Neural cell (in vitro differentiated cells): ENCODE measurements around the gene SCUBE2. TPM values are rescaled to one million over a fixed set of nuclear protein-coding genes. Genes with fewer than 3 reads are reported as not detected.

ENCODE experiments used
- H2AFZ ChIP-seq: fragments of 200-600, 300-800 bp; sonication (generic), shearing (Covaris generic); 2 replicates; pipeline ENCODE4 v1.6.0; 2014; ENCODE audit warnings: low read depth, mild to moderate bottlenecking, antibody characterized with exemption, low read length, moderate library complexity
- H3F3A ChIP-seq: fragments of 200-600 bp; shearing (Covaris generic); 2 replicates; pipeline ENCODE4 v1.6.1; 2016; ENCODE audit warnings: mild to moderate bottlenecking, moderate library complexity, mixed read lengths, antibody characterized with exemption, low read length; ENCODE audit not compliant: insufficient read depth, poor library complexity, severe bottlenecking
- H3K27ac ChIP-seq: fragments of 200-600, 300-800 bp; sonication (generic), shearing (Covaris generic); 2 replicates; pipeline ENCODE4 v1.5.1; 2014; ENCODE audit warnings: mild to moderate bottlenecking, low read length, moderate library complexity
- H3K27me3 ChIP-seq: fragments of 300-800, 200-600 bp; sonication (generic), shearing (Covaris generic); 2 replicates; pipeline ENCODE4 v1.6.0; 2014; ENCODE audit warnings: mild to moderate bottlenecking, low read depth, low read length, moderate library complexity; ENCODE audit not compliant: insufficient read depth
- H3K36me3 ChIP-seq: fragments of 300-800, 200-600 bp; sonication (generic), shearing (Covaris generic); 2 replicates; pipeline ENCODE4 v1.5.1; 2014; ENCODE audit warnings: mild to moderate bottlenecking, antibody characterized with exemption, low read length, moderate library complexity; ENCODE audit not compliant: insufficient read depth
- H3K4me2 ChIP-seq: fragments of 300-800, 200-600 bp; sonication (generic), shearing (Covaris generic); 2 replicates; pipeline ENCODE4 v1.6.0; 2014; ENCODE audit warnings: mild to moderate bottlenecking, low read length
- H3K4me3 ChIP-seq: fragments of 300-800, 200-600 bp; sonication (generic), shearing (Covaris generic); 2 replicates; pipeline ENCODE4 v1.5.1; 2014; ENCODE audit warnings: mild to moderate bottlenecking, low read length, moderate library complexity
- H3K79me2 ChIP-seq: fragments of 200-600 bp; shearing (Covaris generic); replicated peaks from 2 replicates; pipeline ENCODE4 v1.6.0; 2014; ENCODE audit warnings: mild to moderate bottlenecking, low read length, moderate library complexity; ENCODE audit not compliant: insufficient read depth
- H3K9ac ChIP-seq: fragments of 300-800, 200-600 bp; sonication (generic), shearing (Covaris generic); 2 replicates; pipeline ENCODE4 v1.6.1; 2016; ENCODE audit warnings: mild to moderate bottlenecking, low read length, mixed read lengths
- H3K9me2 ChIP-seq: fragments of 200-600 bp; shearing (Covaris generic); 2 replicates; pipeline ENCODE4 v1.6.1; 2016; ENCODE audit warnings: mild to moderate bottlenecking, low read length, mixed read lengths; ENCODE audit not compliant: insufficient read depth
- H3K9me3 ChIP-seq: fragments of 200-600, 300-800 bp; sonication (generic), shearing (Covaris generic); 2 replicates; pipeline ENCODE4 v1.6.1; 2016; ENCODE audit warnings: mild to moderate bottlenecking, mixed run types, low read length, moderate library complexity, mixed read lengths
- H4K20me1 ChIP-seq: fragments of 200-600 bp; shearing (Covaris generic); 2 replicates; pipeline ENCODE4 v1.6.1; 2016; ENCODE audit warnings: mild to moderate bottlenecking, mixed run types; ENCODE audit not compliant: insufficient read depth
- EP300 ChIP-seq: fragments of 450-650 bp; conservative IDR thresholded peaks from 2 replicates; pipeline ENCODE4 v1.6.1; 2014; ENCODE audit warnings: antibody characterized with exemption, mild to moderate bottlenecking, moderate library complexity; ENCODE audit not compliant: poor library complexity, severe bottlenecking
- EZH2 ChIP-seq: fragments of 200-600, 300-800 bp; shearing (Covaris generic), sonication (generic); IDR thresholded peaks from 2 replicates; pipeline ENCODE4 v1.6.1; 2014; ENCODE audit warnings: antibody characterized with exemption, low read length, borderline replicate concordance, mild to moderate bottlenecking; ENCODE audit not compliant: insufficient read depth, poor library complexity, severe bottlenecking
- MXI1 ChIP-seq: fragments of 450-650 bp; conservative IDR thresholded peaks from 2 replicates; pipeline ENCODE4 v1.6.1; 2014; ENCODE audit warnings: antibody characterized with exemption, mild to moderate bottlenecking; ENCODE audit not compliant: poor library complexity, severe bottlenecking
- POLR2AphosphoS5 ChIP-seq: IDR thresholded peaks from 2 replicates; pipeline ENCODE4 v1.6.1; 2012
- RAD21 ChIP-seq: fragments of 450-650 bp; conservative IDR thresholded peaks from 2 replicates; pipeline ENCODE4 v1.6.1; 2014; ENCODE audit warnings: antibody characterized with exemption, mild to moderate bottlenecking, moderate library complexity
- SMC3 ChIP-seq: fragments of 450-650 bp; conservative IDR thresholded peaks from 2 replicates; pipeline ENCODE4 v1.6.1; 2014; ENCODE audit warnings: antibody characterized with exemption, mild to moderate bottlenecking, moderate library complexity; ENCODE audit not compliant: poor library complexity
- TAF1 ChIP-seq: IDR thresholded peaks from 2 replicates; pipeline ENCODE4 v1.6.1; 2012; ENCODE audit warnings: low read depth
- polyA plus RNA-seq: library from polyadenylated mRNA; depleted of rRNA; stranded (reverse); fragments of >200 nt; gene quantifications from 2 replicates; pipeline ENCODE4 v1.2.3, GENCODE V29; 2014
- TF ChIP-seq, protein P1 (sequence below): IDR thresholded peaks from 2 replicates; pipeline ENCODE4 v1.6.1; 2012; ENCODE audit warnings: borderline replicate concordance
- TF ChIP-seq, protein P2 (sequence below): fragments of 450-650 bp; IDR thresholded peaks from 2 replicates; pipeline ENCODE4 v1.5.1; 2014; ENCODE audit warnings: antibody characterized with exemption, mild to moderate bottlenecking, moderate library complexity; ENCODE audit not compliant: poor library complexity, severe bottlenecking

Gene SCUBE2
- polyA plus RNA-seq, 1 donor from 2014 or later, result 2.6 TPM

DNA sequence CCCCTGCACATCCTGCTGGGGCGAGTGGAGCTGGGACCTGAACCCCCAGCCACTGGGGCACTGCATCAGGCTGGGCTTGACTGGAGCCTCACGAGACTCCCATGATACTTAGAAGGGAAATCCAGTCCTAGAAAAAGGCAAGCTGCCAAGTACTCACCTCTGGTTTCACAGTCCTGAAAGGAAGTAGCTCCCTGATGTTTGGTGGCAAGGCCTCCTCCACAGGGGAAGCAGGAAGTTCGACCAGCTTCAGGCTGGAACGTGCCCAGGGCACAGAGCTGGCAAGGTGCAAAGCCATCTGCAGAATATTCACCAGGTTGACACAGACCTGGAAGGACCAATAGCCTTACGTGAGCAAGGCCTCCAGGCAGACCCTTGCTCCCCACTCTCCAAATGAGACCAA lies 60.8 kb downstream of the SCUBE2 start:
- Histone ChIP-seq H2AFZ (no peak overlapping the region), H3K9me2 (no peaks in the 10 kb centered on the region), H4K20me1 (no peaks in the 10 kb centered on the region), H3K27me3 (no peaks in the 10 kb centered on the region), H3K36me3 (no peaks in the 10 kb centered on the region), H3K9me3 (no peaks in the 10 kb centered on the region), H3K4me2 (no peak overlapping the region), H3K79me2 (no peaks in the 10 kb centered on the region), H3K9ac (no peak overlapping the region), H3F3A (no peaks in the 10 kb centered on the region), H3K4me3 (no peak overlapping the region), H3K27ac (no peak overlapping the region)
- TF ChIP-seq EZH2 (no peak), MXI1 (no peak), RAD21 (no peak), EP300 (no peak), SMC3 (no peak), TAF1 (no peak), POLR2AphosphoS5 (no peak)
- TF ChIP-seq, protein P1, sequence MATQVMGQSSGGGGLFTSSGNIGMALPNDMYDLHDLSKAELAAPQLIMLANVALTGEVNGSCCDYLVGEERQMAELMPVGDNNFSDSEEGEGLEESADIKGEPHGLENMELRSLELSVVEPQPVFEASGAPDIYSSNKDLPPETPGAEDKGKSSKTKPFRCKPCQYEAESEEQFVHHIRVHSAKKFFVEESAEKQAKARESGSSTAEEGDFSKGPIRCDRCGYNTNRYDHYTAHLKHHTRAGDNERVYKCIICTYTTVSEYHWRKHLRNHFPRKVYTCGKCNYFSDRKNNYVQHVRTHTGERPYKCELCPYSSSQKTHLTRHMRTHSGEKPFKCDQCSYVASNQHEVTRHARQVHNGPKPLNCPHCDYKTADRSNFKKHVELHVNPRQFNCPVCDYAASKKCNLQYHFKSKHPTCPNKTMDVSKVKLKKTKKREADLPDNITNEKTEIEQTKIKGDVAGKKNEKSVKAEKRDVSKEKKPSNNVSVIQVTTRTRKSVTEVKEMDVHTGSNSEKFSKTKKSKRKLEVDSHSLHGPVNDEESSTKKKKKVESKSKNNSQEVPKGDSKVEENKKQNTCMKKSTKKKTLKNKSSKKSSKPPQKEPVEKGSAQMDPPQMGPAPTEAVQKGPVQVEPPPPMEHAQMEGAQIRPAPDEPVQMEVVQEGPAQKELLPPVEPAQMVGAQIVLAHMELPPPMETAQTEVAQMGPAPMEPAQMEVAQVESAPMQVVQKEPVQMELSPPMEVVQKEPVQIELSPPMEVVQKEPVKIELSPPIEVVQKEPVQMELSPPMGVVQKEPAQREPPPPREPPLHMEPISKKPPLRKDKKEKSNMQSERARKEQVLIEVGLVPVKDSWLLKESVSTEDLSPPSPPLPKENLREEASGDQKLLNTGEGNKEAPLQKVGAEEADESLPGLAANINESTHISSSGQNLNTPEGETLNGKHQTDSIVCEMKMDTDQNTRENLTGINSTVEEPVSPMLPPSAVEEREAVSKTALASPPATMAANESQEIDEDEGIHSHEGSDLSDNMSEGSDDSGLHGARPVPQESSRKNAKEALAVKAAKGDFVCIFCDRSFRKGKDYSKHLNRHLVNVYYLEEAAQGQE, result no peak

DNA sequence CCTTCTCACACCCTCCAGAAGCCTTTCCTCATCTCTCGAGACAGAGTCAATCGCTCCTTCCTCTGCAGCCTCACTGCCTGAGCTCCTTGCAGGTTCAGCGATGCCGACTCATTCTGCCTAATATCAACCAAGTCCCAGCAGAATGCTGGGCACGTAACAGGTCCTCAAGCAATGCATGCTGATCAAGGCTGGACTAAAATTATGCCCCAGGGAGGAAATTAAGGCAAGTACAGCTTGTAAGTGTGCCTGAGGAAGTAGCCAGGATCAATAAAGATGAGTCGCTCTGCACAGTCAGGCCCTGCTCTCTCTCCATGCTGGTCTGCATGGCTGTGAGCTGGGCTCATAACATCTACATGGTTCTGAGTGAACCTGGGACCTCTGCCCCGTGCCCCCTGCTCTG lies 62.0 kb downstream of the SCUBE2 start:
- Histone ChIP-seq H3K9me2 (no peaks in the 10 kb centered on the region), H3K9ac (no peak overlapping the region), H2AFZ (no peak overlapping the region), H3K27me3 (no peaks in the 10 kb centered on the region), H3F3A (no peaks in the 10 kb centered on the region), H3K4me2 (no peak overlapping the region), H3K36me3 (no peaks in the 10 kb centered on the region), H4K20me1 (no peaks in the 10 kb centered on the region), H3K27ac (no peak overlapping the region), H3K4me3 (no peak overlapping the region), H3K9me3 (no peaks in the 10 kb centered on the region), H3K79me2 (no peaks in the 10 kb centered on the region)
- TF ChIP-seq EZH2 (no peak), SMC3 (no peak), TAF1 (no peak), EP300 (no peak), MXI1 (no peak), RAD21 (no peak), POLR2AphosphoS5 (no peak)
- TF ChIP-seq, protein P2, sequence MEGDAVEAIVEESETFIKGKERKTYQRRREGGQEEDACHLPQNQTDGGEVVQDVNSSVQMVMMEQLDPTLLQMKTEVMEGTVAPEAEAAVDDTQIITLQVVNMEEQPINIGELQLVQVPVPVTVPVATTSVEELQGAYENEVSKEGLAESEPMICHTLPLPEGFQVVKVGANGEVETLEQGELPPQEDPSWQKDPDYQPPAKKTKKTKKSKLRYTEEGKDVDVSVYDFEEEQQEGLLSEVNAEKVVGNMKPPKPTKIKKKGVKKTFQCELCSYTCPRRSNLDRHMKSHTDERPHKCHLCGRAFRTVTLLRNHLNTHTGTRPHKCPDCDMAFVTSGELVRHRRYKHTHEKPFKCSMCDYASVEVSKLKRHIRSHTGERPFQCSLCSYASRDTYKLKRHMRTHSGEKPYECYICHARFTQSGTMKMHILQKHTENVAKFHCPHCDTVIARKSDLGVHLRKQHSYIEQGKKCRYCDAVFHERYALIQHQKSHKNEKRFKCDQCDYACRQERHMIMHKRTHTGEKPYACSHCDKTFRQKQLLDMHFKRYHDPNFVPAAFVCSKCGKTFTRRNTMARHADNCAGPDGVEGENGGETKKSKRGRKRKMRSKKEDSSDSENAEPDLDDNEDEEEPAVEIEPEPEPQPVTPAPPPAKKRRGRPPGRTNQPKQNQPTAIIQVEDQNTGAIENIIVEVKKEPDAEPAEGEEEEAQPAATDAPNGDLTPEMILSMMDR, result no peak
- TF ChIP-seq, protein P1, result no peak
